GM19455 (cell line): ENCODE data around the gene LIN7B.
"Not testable (repeated sequence)": the region's sequence is repeated elsewhere in the genome, so short reads cannot be mapped to it uniquely, and the experiment has no call there.

Source experiments
- ATAC-seq: cut with Tn5 transposase; IDR thresholded peaks from one replicate; pipeline ENCODE4 v1.9.1; 2021; ENCODE audit not compliant: unreplicated experiment

LIN7B gene

GRCh38 chr19:49118565-49119410 is 4.6 kb downstream of the LIN7B start, which contains the start of gene C19orf73:
C19orf73 (minus strand) TSS chr19:49119143; CDS start chr19:49119022, 121 bp downstream.
- peak; percentile 63 for ATAC-seq

- no peak for ATAC-seq
These were observed 5.5 kb downstream of the LIN7B start, which contains the start of gene PPFIA3 for GRCh38 chr19:49119411-49120324. PPFIA3 (plus strand) TSS chr19:49119544; CDS start chr19:49127874, 8,330 bp downstream.

- ATAC-seq, result no peak
These were observed 6.1 kb downstream of the LIN7B start for GRCh38 chr19:49120325-49120683.

GRCh38 chr19:49120868-49121267 is 6.7 kb downstream of the LIN7B start:
- no peak for ATAC-seq

GRCh38 chr19:49121841-49122240 is 7.7 kb downstream of the LIN7B start:
- ATAC-seq, result not testable (repeated sequence)

GRCh38 chr19:49123285-49123684 is 9.1 kb downstream of the LIN7B start:
- not testable (repeated sequence) for ATAC-seq

GRCh38 chr19:49125025-49125731 is 11.0 kb downstream of the LIN7B start:
- no peak for ATAC-seq

- no peak for ATAC-seq
These were observed 12.4 kb downstream of the LIN7B start for GRCh38 chr19:49126575-49126974.

GRCh38 chr19:49127225-49127624 is 13.1 kb downstream of the LIN7B start:
- ATAC-seq, result not testable (repeated sequence)

- ATAC-seq, result peak; percentile 85
These were observed 13.7 kb downstream of the LIN7B start for GRCh38 chr19:49127674-49128544.

GRCh38 chr19:49128545-49129237 is 14.5 kb downstream of the LIN7B start:
- ATAC-seq, result no peak

GRCh38 chr19:49129238-49129583 is 15.0 kb downstream of the LIN7B start:
- ATAC-seq, result no peak

- no peak for ATAC-seq
These were observed 16.2 kb downstream of the LIN7B start for GRCh38 chr19:49130325-49130724.

GRCh38 chr19:49132974-49133609 is 18.9 kb downstream of the LIN7B start:
- no peak for ATAC-seq

GRCh38 chr19:49133621-49134454 is 19.7 kb downstream of the LIN7B start:
- ATAC-seq, result no peak

GRCh38 chr19:49135686-49136085 is 21.5 kb downstream of the LIN7B start:
- ATAC-seq, result no peak

GRCh38 chr19:49136771-49137171 is 22.6 kb downstream of the LIN7B start:
- ATAC-seq, result no peak

GRCh38 chr19:49140951-49141350 is 26.8 kb downstream of the LIN7B start:
- no peak for ATAC-seq
